ENCODE data around the gene PRSS53.

PRSS53 gene

DNA sequence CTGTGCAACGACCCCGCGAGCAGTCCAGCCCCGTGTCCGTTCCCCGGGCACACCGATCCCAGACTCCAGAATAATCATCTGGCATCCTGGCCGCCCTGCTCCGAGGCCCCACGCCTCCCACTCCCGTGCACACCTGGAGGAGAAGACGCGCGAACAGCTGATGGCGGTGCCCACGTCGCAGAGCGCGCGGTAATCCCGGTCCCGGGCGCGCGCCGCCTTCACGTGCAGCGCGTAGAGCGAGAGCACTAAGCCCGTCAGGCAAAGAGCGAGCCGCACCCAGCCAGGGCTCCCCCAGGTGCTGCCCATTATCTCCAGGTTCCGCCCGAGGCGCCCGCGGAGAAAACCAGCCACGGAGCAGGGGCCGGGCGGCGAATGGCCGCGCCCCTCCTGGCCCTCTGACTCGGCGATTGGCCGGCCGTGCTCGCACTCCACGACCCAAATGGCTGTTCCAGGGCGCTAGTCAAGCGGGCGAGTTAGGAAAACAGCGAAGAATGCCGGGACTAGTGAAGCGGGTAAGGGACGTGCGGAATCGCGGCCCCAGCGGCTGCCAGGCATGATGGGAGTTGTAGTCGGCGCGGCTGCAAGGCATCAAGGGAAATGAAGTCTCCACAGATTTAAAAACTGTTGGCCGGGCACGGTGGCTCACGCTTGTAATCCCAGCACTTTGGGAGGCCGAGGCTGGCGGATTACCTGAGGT is 5.8 kb upstream of the PRSS53 start, which contains the start of gene VKORC1:
Gene VKORC1, minus strand, starts transcription at position 374 of the 697 bp plus-strand sequence. Its CDS starts 68 bp downstream, at position 306.
- DNase-seq (ENCODE audit: low read depth, low spot score), result peak; percentile 99

DNA sequence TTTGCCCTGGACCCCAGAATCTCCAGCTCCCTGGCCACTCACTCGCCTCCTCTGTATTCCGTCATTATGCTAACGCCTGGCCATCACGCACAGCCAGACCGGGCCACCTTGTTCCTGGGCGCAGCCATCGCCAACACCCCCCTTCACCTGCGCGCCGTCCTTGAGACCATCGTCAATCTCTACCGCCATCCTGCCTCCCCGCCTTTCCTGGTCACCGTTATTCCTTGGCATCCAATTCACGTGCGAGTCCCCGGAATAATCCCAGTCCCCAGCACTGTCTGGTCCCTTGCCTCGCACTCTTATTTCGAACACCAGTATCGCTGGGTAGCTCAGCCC is 5.3 kb upstream of the PRSS53 start:
- DNase-seq (ENCODE audit: low read depth, low spot score), result peak; percentile 49

DNA sequence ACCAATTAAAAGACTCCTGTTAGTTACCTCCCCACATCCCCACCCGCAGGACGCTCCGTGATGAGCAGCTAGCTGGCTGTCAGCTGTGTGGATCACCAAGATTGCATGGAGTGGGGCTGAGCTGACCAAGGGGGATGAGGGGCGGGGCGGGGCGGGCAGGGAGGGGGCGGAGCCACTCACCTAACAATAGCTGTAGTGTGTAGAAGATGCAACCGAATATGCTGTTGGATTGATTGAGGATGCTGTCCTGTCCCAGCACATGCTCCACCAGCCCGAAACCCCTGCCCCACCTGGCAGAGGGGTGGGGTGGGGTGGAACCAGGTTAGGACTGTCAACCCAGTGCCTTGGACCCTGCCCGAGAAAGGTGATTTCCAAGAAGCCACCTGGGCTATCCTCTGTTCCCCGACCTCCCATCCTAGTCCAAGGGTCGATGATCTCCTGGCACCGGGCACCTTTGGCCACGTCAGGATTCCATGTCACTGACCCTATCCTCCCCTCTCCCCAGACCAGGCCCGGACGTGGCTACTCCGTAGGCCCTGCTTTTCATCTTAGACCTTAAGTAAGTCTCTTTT is 4.5 kb upstream of the PRSS53 start:
- DNase-seq (ENCODE audit: low read depth, low spot score), result peak; percentile 45

DNA sequence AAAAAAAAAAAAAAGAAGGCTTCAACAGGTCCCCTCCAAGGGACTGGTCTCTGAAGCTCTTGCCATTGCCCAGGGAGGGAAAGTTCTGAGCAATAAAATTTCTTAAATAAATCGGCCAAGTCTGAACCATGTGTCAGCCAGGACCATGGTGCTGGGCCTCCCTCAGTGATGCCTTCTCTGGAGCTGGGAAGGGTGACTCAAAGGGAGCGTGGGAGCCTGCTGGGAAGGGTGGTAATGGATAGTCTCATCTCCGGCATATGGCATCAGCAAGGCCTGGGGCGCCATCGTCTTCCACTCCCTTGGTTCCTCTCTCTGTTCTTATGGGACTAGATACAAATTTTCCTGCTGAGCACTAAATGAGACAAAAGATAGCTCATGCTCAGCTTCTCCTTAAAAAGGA is 3.6 kb upstream of the PRSS53 start:
- no peak for DNase-seq (ENCODE audit: low read depth, low spot score)

DNA sequence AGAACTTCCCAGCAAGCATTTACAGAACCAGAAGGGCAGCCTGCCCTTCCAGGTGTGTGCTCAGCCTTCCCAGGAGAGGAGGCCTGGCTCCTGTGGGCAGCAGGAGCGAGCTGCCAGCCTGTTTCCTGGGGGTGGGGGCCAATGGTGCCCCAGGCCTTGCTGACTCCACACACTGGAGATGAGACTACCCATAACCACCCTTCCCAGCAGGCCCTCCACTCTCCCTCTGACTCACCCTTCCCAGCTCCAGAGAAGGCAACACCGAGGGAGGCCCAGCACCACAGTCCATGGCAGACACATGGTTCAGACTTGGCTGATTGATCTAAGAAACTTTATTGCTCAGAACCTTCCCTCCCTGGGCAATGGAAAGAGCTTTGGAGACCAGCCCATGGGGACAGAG is 1.8 kb upstream of the PRSS53 start:
- DNase-seq (ENCODE audit: low read depth, low spot score), result no peak

DNA sequence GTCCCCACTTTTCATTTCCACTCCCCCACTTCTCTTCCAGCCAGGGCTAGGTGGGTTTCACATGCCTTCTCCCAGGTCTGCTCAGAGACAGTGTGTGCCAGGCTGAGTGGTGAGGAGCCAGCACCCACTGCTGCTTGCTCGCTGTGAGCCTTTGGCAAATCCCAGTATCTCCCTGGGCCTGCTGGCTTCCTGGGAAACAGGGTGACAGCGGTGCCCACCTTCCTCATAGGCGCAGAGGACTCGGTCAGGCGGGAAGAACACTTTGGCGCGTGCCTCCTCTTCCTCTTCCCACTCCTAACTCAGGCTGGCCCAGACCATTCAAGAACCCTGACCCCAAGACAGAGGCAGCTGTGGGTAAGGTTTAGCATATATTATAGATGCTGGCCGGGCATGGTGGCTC is 456 bp upstream of the PRSS53 start:
- no peak for DNase-seq (ENCODE audit: low read depth, low spot score)

DNA sequence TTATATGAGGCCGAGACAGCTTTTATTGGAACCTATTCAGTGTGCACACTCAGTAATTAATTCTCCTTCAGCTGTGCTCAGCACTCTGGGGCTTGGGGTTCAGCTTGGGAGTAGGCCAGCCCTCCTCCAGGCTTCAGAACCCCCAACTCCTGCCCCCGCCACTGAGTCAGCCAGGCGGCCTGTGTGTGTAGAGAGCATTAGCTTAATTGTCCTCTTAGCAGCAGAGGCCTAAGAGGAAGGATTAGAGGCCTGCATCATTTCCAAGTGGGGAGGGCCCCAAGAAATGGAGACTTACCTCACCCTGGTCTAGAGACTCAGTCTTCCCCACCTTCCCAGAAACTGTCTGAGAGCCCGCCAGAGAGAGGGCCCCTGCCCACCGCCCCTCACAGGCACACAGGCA is 772 bp downstream of the PRSS53 start:
- DNase-seq (ENCODE audit: low read depth, low spot score), result no peak

DNA sequence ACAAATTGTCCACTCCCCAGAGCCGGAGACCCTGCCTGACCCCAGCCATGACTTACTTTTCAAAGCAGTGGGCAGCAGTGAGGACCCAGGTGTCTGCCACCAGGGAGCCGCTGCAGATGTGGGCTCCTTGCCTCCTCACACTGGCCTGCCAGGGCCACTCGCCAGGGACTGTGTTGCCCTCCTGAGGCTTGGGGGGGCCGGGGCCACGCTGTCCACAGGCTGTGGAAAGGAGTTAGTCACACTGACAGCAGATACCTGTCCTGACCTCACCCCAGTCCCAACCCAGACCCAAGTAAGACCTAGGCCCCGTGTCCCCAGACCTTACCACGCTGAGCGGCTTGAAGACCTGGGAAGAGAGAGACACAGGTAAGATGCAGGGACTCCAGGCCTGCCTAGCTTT is 1.3 kb downstream of the PRSS53 start:
- no peak for DNase-seq (ENCODE audit: low read depth, low spot score)

DNA sequence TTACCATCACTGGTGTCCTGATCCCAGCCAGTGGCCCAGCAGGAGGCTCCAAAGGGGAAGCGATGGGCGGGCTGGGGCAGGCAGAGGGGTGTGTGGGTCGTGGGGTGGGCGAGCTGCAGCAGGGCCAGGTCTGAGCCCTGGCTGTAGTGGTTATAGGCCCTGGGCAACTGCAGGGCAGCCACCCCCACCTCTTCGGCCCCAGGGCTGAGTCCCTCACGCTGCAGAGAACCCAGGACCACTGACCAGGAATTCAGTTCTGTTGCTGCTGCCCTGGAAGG is 2.2 kb downstream of the PRSS53 start:
- DNase-seq (ENCODE audit: low read depth, low spot score), result no peak

DNA sequence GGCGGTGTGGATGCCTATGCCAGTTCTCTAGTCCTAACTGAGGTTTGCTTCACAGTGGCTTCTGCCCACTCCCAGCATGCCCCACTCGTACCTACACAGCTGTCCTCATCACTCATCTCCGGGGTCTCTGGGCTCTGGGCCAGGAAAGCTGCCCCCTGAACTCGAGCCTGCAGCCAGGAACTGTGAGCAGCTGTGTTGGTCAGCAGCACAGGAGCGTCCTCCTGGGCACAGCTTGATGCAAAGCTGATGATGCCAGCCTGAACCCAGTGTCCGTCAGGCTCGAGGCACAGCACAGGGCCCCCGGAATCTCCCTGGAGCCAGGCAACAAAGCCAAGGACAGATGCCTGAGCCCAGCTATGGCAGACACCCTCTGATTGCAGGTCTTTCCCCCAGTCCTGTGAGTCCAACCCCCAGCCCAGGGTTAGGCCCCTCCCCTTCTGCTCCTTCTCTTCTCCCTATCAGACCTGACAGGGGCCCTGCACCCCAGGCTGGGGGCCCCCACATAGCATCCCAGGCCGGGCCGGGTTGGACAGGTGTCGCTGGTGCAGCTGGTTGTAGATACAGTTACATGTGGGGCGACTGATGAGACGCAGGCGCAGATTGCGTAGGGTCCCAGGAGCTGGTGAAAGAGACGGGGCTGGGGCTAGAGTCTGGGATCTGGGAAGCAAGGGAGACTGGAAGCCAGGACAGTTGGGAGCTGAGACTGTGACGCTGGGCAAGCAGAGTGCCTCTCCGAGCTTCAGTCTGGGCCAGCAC is 2.7 kb downstream of the PRSS53 start:
- DNase-seq (ENCODE audit: low read depth, low spot score), result no peak

DNA sequence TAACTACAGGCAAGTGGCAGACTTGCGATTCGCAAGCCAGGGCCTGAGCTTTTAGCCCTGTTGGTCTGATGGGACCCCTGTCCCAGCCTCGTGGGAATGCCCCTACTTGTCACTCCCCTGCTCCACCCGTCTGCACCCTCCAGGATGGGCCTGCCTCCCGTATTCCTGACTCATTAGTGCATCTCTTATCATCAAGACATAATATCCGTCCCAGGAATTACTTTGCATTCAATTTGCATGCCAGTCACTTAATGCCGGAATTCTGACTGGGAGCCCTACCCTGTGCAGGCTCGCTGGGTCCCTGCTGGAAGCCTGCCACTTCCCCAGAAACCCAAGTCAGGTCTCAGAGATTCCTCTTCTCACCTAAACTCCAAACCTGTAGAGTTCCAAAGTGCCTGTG is 3.3 kb downstream of the PRSS53 start:
- DNase-seq (ENCODE audit: low read depth, low spot score), result no peak

DNA sequence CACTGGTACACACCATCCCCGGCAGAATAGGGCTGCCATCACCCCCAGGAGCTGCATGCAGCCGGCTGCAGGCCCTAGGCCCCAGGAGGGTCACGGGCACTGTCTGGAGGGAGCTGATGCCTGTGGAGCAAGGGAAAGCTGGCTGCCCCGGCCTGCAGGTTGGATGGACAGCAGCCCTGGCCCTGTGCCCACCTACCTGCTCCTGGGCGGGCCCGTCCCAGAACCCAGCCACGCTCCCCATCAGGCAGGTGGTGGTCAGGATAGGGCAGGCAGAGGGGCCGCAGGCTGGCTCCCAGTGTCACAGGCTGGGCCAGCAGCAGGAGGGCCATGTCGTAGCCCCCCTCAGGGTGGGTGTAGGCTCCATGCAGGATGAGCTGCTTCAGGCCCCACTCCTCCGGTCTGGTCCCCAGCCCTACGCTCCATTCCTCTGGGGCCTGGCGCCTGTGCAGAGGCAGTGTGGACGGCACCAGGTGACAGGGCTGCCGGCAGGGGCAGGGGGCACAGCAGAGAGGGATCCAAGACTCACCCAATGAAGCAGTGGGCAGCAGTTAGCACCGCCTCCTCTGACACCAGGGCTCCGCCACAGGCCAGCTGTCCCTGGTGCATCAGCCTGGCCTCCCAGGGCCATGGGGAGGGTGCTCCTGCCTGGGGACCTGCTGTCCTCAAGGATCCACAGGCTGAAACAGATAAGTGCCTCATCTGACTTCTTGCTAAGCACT is 4.0 kb downstream of the PRSS53 start:
- no peak for DNase-seq (ENCODE audit: low read depth, low spot score)

DNA sequence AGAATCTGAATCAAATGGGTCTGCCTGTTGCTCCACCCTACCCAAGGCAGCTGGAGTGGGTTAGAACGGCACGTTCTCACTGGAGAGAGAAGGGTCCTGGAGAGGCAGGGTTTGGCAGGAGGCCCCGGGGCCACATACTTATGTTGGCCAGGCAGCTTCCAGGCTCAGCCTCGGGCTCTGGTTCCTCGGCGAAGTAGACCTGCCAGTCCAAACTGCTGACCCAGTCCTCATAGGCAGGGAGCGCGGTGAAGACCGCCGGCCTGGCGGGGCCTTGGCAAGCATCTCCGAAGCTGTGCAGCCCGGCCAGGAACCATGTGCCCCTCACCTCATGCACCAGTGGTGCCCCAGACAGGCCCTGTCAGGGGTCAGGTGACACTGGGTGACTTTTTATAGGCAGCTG is 4.8 kb downstream of the PRSS53 start:
- no peak for DNase-seq (ENCODE audit: low read depth, low spot score)

DNA sequence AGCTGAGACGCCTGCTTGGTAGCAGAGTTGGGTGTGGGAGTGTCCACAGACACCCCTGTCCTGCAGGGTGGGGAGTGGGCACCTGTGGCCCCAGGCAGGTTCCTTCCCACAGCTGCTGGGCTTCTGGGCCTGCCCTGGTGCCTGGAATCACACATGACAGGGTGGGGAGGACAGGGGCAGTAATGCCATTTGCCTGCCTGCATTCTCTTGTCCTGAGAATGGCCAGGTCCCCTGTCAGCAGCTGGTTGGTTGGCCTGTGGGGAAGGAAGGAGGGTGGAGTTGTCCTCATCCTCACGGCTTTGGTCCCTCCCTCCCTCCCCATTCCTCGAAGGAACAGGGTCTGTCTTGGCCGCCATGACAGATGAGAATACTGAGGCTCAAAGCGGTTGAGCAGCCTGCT is 5.2 kb downstream of the PRSS53 start:
- no peak for DNase-seq (ENCODE audit: low read depth, low spot score)

DNA sequence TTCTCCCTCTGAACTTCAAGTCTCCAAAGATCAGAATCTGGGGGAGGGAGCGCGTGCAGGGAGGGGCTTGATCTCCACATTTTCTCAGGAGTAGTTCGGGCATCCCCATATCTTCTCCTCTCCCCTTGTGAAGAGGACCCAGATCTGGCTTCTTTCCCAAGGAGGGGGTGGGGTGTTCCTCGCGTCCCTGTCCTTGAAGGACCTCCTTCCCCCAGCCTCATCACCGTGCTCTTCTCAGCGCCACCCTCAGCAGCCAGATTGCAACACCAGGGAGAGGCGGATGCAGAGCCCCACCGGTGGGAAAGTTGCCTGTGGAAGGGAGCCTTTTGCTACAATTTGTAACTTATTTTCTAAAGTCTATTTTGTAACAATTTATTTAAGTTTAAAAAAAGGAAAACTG is 5.7 kb downstream of the PRSS53 start:
- DNase-seq (ENCODE audit: low read depth, low spot score), result no peak

DNA sequence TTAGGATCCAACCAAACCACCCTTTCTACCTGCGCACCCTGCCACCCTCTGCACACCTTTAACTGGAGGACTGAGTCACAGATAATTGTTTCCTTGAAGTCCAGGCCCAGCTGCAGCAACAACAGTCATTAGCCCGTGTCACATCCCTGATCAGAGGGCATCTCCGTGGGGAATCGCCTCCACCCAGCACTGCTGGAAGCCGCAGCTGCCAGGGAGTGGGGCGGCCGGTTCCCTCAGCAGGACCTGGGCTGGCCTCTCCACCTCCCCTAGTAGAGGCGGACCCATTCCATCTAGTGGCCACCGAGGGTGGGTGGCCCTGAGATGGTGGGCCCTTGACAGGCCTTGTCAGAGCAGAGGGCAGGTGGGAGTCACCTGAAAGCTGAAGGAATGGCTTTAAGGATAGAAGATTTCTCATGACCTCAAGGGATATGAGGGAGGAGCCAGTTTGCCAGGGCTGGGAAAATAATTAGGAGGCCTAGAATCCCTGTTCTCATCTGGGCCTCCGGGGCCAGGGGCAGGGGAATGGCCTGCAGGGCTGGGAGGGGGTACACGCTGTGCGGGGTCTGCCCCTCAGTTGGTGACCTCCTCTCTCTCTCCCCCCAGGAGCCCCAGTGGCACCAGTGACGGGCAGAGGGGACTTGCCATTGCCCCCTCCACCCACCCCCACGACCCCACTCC is 6.2 kb downstream of the PRSS53 start:
- DNase-seq (ENCODE audit: low read depth, low spot score), result no peak

DNA sequence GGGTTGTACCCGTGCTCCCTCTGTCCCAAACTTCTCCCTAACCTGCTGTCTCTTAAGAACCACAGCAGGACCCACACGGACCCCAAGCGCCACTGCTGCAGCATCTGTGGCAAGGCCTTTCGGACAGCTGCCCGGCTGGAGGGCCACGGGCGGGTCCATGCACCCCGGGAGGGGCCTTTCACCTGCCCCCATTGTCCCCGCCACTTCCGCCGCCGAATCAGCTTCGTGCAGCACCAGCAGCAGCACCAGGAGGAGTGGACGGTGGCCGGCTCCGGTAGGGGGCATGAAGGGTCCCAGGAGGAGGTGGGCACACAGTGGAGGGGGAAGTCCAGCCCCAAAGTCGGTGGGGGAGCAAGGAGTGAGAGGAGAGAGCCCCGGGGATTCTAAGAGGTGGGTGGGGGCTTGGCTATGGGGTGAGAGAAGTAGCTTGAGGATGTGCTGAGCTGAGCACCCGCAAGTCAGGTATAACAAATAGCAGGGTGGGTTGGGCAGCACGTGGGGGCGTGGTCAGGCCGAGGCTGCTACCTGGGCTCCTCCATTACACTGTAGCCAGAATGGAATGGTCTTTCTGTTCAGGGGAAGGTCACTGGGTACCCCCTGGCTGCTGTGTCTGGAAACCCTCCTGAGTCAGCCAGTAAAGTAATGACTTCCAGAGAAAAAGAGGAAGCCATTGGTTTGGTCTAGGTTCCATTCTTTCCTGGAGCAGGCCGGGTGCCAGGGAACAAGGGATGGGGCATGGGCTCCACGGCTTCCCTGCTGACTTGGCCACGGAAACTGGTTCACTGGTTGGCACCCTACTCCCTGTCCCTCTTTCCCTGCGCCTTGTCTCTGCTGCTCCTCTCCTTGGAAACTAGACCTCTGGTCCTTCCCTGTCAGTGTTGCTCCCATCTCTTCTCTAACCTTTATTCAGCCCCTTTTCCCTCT is 7.1 kb downstream of the PRSS53 start:
- DNase-seq (ENCODE audit: low read depth, low spot score), result no peak

DNA sequence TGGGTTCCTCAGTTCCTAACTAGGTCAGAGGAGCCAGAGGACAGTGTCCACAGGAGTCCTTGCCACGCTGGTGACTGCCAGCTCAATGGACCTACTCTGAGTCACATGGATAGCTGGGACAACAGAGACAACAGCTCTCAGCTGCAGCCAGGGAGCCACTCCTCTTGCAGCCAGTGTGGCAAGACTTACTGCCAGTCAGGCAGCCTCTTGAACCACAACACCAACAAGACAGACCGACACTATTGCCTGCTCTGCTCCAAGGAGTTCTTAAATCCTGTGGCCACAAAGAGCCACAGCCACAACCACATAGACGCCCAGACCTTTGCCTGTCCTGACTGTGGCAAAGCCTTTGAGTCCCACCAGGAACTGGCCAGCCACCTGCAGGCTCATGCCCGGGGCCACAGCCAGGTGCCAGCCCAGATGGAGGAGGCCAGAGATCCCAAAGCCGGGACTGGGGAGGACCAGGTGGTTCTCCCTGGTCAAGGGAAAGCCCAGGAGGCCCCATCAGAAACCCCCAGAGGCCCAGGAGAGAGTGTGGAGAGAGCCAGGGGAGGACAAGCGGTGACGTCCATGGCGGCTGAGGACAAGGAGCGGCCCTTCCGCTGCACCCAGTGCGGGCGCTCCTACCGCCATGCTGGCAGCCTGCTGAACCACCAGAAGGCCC is 7.9 kb downstream of the PRSS53 start:
- no peak for DNase-seq (ENCODE audit: low read depth, low spot score)

DNA sequence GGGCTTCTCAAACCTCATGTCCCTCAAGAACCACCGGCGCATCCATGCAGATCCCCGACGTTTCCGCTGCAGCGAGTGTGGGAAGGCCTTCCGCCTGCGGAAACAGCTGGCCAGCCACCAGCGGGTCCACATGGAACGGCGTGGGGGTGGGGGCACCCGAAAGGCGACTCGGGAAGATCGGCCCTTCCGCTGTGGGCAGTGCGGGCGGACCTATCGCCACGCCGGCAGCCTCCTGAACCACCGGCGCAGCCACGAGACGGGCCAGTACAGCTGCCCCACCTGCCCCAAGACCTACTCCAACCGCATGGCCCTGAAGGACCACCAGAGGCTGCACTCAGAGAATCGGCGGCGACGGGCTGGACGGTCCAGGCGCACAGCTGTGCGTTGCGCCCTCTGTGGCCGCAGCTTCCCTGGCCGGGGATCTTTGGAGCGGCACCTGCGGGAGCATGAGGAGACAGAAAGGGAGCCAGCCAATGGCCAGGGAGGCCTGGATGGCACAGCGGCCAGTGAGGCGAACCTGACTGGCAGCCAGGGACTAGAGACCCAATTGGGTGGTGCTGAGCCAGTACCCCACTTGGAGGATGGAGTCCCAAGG is 8.6 kb downstream of the PRSS53 start:
- DNase-seq (ENCODE audit: low read depth, low spot score), result no peak

DNA sequence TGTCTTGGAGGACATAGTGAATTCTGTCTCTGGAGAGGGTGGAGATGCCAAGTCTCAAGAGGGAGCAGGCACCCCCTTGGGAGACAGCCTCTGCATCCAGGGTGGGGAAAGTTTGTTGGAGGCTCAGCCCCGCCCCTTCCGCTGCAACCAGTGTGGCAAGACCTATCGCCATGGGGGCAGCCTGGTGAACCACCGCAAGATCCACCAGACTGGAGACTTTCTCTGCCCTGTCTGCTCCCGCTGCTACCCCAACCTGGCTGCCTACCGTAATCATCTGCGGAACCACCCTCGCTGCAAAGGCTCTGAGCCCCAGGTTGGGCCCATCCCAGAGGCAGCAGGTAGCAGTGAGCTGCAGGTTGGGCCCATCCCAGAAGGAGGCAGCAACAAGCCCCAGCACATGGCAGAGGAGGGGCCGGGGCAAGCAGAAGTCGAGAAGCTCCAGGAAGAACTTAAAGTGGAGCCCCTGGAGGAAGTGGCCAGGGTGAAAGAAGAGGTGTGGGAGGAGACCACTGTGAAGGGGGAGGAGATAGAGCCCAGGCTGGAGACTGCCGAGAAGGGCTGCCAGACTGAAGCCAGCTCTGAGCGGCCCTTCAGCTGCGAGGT is 9.3 kb downstream of the PRSS53 start:
- no peak for DNase-seq (ENCODE audit: low read depth, low spot score)

All from ELF-1 (cell line).